ENCODE results near the gene PLG. TPM values are rescaled to one million over a fixed set of nuclear protein-coding genes. Genes with fewer than 3 reads are reported as not detected.

PLG gene
- total RNA-seq, 1 experiment from 2014 or later, result not detected

- Histone ChIP-seq H3K4me3 (ENCODE audit: low read depth, low read length, poor library complexity, severe bottlenecking) (no peak overlapping the region), H3K36me3 (ENCODE audit: insufficient read depth, low read length, poor library complexity, severe bottlenecking) (no peaks in the 10 kb centered on the region), H3K27me3 (replicated peaks; ENCODE audit: insufficient read depth, low read depth, low read length, poor library complexity) (no peaks in the 10 kb centered on the region), H3K9me3 (ENCODE audit: low read depth, low read length, poor library complexity, severe bottlenecking) (no peaks in the 10 kb centered on the region), H3K27ac (ENCODE audit: low read depth, low read length, poor library complexity, severe bottlenecking) (no peak overlapping the region), H3K4me1 (ENCODE audit: insufficient read depth, low read length, poor library complexity, severe bottlenecking) (no peaks in the 10 kb centered on the region)
- no TSS peak for BruUV-seq (replicated peaks)
- ChIA-PET POLR2A (ENCODE audit: low non-redundant PET) (no interaction called here), CTCF (interaction anchor here (0.6 kb wide), 1 partner anchor 910 kb away, joined by 6 read pairs; no protein-coding TSS in a partner anchor)
- no peak for DNase-seq (ENCODE audit: low spot score)
- intact Hi-C loops (cut with micrococcal nuclease; ENCODE audit: unreplicated experiment), result no loop called here
- TF ChIP-seq EZH2 (IDR thresholded peaks at IDR 0.05; ENCODE audit: borderline replicate concordance, low read depth, low read length, poor library complexity, severe bottlenecking) (no peak), CTCF (conservative IDR thresholded peaks at IDR 0.05; ENCODE audit: low read depth, low read length) (no peak)
Observed at GRCh38 chr6:160791981-160792418, 90.0 kb downstream of the PLG start.

DNA sequence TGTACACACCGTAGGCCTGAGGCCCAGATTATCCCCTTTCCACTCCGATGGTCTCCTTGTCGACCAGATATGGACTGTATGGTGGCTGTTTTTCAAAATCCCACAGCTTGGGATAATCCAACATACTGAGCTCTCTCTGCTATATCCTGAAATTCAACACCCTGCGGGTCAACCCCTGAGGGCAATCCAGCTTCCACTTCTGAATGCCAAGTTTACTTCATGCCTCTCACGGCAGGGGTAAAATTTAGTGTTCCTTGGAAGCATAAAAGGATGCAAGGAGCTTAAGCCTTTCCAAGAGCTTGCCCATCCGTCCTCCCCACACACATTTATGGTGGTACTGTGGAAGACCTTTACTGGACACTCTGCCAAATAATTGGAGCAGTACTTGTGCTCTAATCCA lies 90.7 kb downstream of the PLG start:
- Histone ChIP-seq H3K4me1 (ENCODE audit: insufficient read depth, low read length, poor library complexity, severe bottlenecking) (no peaks in the 10 kb centered on the region), H3K9me3 (ENCODE audit: low read depth, low read length, poor library complexity, severe bottlenecking) (no peaks in the 10 kb centered on the region), H3K27me3 (replicated peaks; ENCODE audit: insufficient read depth, low read depth, low read length, poor library complexity) (no peaks in the 10 kb centered on the region), H3K36me3 (ENCODE audit: insufficient read depth, low read length, poor library complexity, severe bottlenecking) (no peaks in the 10 kb centered on the region), H3K27ac (ENCODE audit: low read depth, low read length, poor library complexity, severe bottlenecking) (no peak overlapping the region), H3K4me3 (ENCODE audit: low read depth, low read length, poor library complexity, severe bottlenecking) (no peak overlapping the region)
- TF ChIP-seq EZH2 (IDR thresholded peaks at IDR 0.05; ENCODE audit: borderline replicate concordance, low read depth, low read length, poor library complexity, severe bottlenecking), result no peak
- no peak for TF ChIP-seq CTCF (conservative IDR thresholded peaks at IDR 0.05; ENCODE audit: low read depth, low read length)
- intact Hi-C loops (cut with micrococcal nuclease; ENCODE audit: unreplicated experiment), result no loop called here
- BruUV-seq (replicated peaks), result no TSS peak
- no peak for DNase-seq (ENCODE audit: low spot score)
- POLR2A ChIA-PET (ENCODE audit: low non-redundant PET), result no interaction called here
- CTCF ChIA-PET, result interaction anchor here (0.6 kb wide), 1 partner anchor 911 kb away, joined by 6 read pairs; no protein-coding TSS in a partner anchor

DNA sequence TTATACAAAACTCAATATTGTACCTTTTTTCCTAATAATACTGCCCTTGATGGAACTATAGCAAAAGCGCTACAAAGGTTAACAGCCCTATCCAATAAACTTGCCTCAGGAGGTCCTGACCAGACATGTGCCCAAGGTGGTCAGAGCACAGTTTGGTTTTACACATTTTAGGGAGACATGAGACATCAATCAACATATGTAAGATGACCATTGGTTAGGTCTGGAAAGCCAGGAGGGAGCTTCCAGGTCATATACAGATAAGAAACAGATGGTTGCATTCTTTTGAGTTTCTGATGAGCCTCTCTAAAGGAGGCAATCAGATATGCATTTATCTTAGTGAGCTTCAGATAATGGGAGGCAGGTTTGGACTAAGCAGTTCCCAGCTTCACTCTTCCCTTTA lies 91.6 kb downstream of the PLG start:
- intact Hi-C loops (cut with micrococcal nuclease; ENCODE audit: unreplicated experiment), result no loop called here
- Histone ChIP-seq H3K27me3 (replicated peaks; ENCODE audit: insufficient read depth, low read depth, low read length, poor library complexity) (no peaks in the 10 kb centered on the region), H3K4me1 (ENCODE audit: insufficient read depth, low read length, poor library complexity, severe bottlenecking) (no peaks in the 10 kb centered on the region), H3K27ac (ENCODE audit: low read depth, low read length, poor library complexity, severe bottlenecking) (no peak overlapping the region), H3K36me3 (ENCODE audit: insufficient read depth, low read length, poor library complexity, severe bottlenecking) (no peaks in the 10 kb centered on the region), H3K4me3 (ENCODE audit: low read depth, low read length, poor library complexity, severe bottlenecking) (no peak overlapping the region), H3K9me3 (ENCODE audit: low read depth, low read length, poor library complexity, severe bottlenecking) (peaks cover 3% of the 10 kb centered on the region)
- ChIA-PET POLR2A (ENCODE audit: low non-redundant PET) (no interaction called here), CTCF (no interaction called here)
- TF ChIP-seq CTCF (conservative IDR thresholded peaks at IDR 0.05; ENCODE audit: low read depth, low read length) (no peak), EZH2 (IDR thresholded peaks at IDR 0.05; ENCODE audit: borderline replicate concordance, low read depth, low read length, poor library complexity, severe bottlenecking) (no peak)
- BruUV-seq (replicated peaks), result no TSS peak
- DNase-seq (ENCODE audit: low spot score), result no peak
